DND-41 (cell line): ENCODE results near the gene PM20D2.

Source experiments
- EZH2 ChIP-seq: IDR thresholded peaks from 3 replicates; pipeline ENCODE4 v1.6.1; 2012; ENCODE audit warnings: borderline replicate concordance, low read depth, mild to moderate bottlenecking, moderate library complexity, low read length, inconsistent platforms; ENCODE audit not compliant: severe bottlenecking
- TF ChIP-seq, protein P1 (sequence below): IDR thresholded peaks from 2 replicates; pipeline ENCODE4 v1.5.1; 2012; ENCODE audit warnings: borderline replicate concordance, low read length, moderate library complexity, mild to moderate bottlenecking; ENCODE audit not compliant: poor library complexity, severe bottlenecking; ENCODE audit errors: extremely low read depth

- TF ChIP-seq, protein P1, sequence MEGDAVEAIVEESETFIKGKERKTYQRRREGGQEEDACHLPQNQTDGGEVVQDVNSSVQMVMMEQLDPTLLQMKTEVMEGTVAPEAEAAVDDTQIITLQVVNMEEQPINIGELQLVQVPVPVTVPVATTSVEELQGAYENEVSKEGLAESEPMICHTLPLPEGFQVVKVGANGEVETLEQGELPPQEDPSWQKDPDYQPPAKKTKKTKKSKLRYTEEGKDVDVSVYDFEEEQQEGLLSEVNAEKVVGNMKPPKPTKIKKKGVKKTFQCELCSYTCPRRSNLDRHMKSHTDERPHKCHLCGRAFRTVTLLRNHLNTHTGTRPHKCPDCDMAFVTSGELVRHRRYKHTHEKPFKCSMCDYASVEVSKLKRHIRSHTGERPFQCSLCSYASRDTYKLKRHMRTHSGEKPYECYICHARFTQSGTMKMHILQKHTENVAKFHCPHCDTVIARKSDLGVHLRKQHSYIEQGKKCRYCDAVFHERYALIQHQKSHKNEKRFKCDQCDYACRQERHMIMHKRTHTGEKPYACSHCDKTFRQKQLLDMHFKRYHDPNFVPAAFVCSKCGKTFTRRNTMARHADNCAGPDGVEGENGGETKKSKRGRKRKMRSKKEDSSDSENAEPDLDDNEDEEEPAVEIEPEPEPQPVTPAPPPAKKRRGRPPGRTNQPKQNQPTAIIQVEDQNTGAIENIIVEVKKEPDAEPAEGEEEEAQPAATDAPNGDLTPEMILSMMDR = no peak
- no peak for TF ChIP-seq EZH2
These were observed 5.3 kb upstream of the PM20D2 start for GRCh38 chr6:89140347-89141156.
